GM12875 (cell line): ENCODE data around the gene LEMD1.

Experiments used
- H3K4me3 ChIP-seq: one replicate; pipeline ENCODE4 v1.5.1; 2011; ENCODE audit warnings: low read depth, low read length, control low read depth
- CTCF ChIP-seq: IDR thresholded peaks from 2 replicates; pipeline ENCODE4 v1.5.1; 2011; ENCODE audit warnings: low read depth, mild to moderate bottlenecking, control low read depth, inconsistent platforms, low read length, moderate library complexity, borderline replicate concordance; ENCODE audit not compliant: insufficient read depth

Gene LEMD1

DNA sequence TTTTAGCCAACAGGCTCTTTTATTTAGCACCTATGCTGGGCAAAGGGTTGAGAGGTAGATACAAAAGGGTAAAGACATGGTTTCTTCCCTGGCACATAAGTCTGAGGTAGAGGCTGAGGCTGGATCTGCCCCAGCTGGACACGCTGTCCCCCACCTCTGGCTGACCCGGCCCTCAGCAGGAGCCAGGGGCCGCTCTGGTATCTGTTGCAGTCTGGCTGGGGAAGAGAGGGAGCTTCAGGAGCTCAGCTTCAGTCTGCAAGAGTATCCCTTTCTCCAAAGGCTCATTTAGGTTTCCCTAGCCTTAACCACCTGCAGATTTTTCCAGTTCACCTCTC, 19.8 kb upstream of the LEMD1 start:
- no peak for TF ChIP-seq CTCF
- H3K4me3 ChIP-seq = no peak overlapping the region

- TF ChIP-seq CTCF = no peak
- H3K4me3 ChIP-seq = no peak overlapping the region
Measured at GRCh38 chr1:205441318-205441633, 19.4 kb upstream of the LEMD1 start.

- TF ChIP-seq CTCF = no peak
- no peak overlapping the region for H3K4me3 ChIP-seq
Measured at GRCh38 chr1:205440476-205441317, 18.8 kb upstream of the LEMD1 start.

DNA sequence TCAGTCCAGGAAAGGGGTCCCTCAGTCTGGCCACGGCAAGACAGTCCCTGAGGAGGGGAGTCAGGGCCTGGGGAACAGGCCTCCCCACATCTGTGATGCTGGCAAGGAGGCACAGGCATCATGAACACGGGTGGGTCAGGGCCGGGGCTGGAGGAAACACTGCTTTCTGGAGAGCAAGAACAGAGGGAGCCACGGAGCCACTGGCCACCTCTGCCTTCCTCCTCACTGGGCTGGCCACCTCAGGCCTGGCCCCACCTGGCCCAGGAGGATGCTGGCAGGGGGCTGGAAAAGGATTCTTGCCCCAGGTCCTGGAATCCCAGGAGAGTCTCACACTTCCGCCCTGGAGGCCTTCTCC, 18.2 kb upstream of the LEMD1 start:
- H3K4me3 ChIP-seq = no peak overlapping the region
- TF ChIP-seq CTCF = no peak

- TF ChIP-seq CTCF = peak; percentile 38; the same call in 1 of the 2 replicates
Measured at GRCh38 chr1:205438213-205439158, 16.6 kb upstream of the LEMD1 start.

GRCh38 chr1:205437570-205437969, 15.7 kb upstream of the LEMD1 start:
- no peak for TF ChIP-seq CTCF
- no peak overlapping the region for H3K4me3 ChIP-seq

More at GRCh38 chr1:205438213-205439158, 16.6 kb upstream of the LEMD1 start:
- no peak overlapping the region for H3K4me3 ChIP-seq
